PC-3 (cell line): Measurements from ENCODE around the gene ARMC12.

Experiments used
- CTCF ChIP-seq: fragments of 300-600 bp; sonication (generic); conservative IDR thresholded peaks from 2 replicates; pipeline ENCODE4 v1.5.1; 2017; ENCODE audit warnings: antibody characterized with exemption, low read depth, mild to moderate bottlenecking, low read length
- EZH2 ChIP-seq: fragments of 300-600 bp; sonication (generic); IDR thresholded peaks from one replicate; pipeline ENCODE4 v1.6.1; 2017; ENCODE audit warnings: antibody characterized with exemption, mild to moderate bottlenecking, low read length; ENCODE audit not compliant: unreplicated experiment

GRCh38 chr6:35781290-35781689 is 44.5 kb downstream of the ARMC12 start:
- no peak for TF ChIP-seq EZH2
- TF ChIP-seq CTCF: no peak
